Naive thymus-derived CD4-positive, alpha-beta T cell (primary cell): ENCODE results near the gene P2RY13. TPM values are rescaled to one million over a fixed set of nuclear protein-coding genes. Genes with fewer than 3 reads are reported as not detected.
A peak's percentile ranks its signal among the peaks of the same experiment; 100 is the strongest.

Experiments
- ATAC-seq: fragments of 150-1000 bp; cut with Tn5 transposase; 2 replicates; pipeline ENCODE4 v1.10.0; 2021; ENCODE audit warnings: mild to moderate bottlenecking, moderate library complexity
- CTCF ChIA-PET: fragments of 350-600 bp; sonication (Branson Sonifier 250); formaldehyde crosslinking; loops from one replicate; lab custom pipeline; 2021; ENCODE audit warnings: antibody characterized with exemption; lab: Charles Lee
- POLR2A ChIA-PET: fragments of 350-600 bp; sonication (Branson Sonifier 250); formaldehyde crosslinking; loops from one replicate; lab custom pipeline; 2021; ENCODE audit warnings: antibody characterized with exemption, inconsistent platforms; lab: Charles Lee
- DNase-seq, 9 donors: peaks; one replicate each; pipeline versions ENCODE4 v3.0.0 to v3.0.0-alpha.2; 2020 to 2022; ENCODE audit warnings: mixed read lengths in 1 of 9
- H3K27ac ChIP-seq: one replicate; pipeline ENCODE4 v1.7.0; 2013; ENCODE audit warnings: mild to moderate bottlenecking, low read depth, low read length, moderate library complexity
- H3K27me3 ChIP-seq, 2 donors: one replicate each; pipeline ENCODE4 v1.7.0; 2013; ENCODE audit warnings: low read length in 2 of 2, mild to moderate bottlenecking in 2 of 2, moderate library complexity in 2 of 2; ENCODE audit not compliant: control insufficient read depth in 2 of 2, insufficient read depth in 2 of 2
- H3K36me3 ChIP-seq, 3 experiments: 1 replicate in 2 of 3; 2 replicates in 1 of 3; pipeline ENCODE4 v1.7.0; 2013; ENCODE audit warnings: low read length in 3 of 3, mild to moderate bottlenecking in 3 of 3, moderate library complexity in 1 of 3; ENCODE audit not compliant: insufficient read depth in 3 of 3, control insufficient read depth in 2 of 3
- H3K4me1 ChIP-seq, 2 donors: one replicate each; pipeline ENCODE4 v1.7.0; 2013; ENCODE audit warnings: low read length in 2 of 2, mild to moderate bottlenecking in 2 of 2, moderate library complexity in 1 of 2; ENCODE audit not compliant: control insufficient read depth in 2 of 2, insufficient read depth in 2 of 2
- H3K4me3 ChIP-seq: 2 replicates; pipeline ENCODE4 v1.7.0; 2013; ENCODE audit warnings: mild to moderate bottlenecking, low read length
- H3K9me3 ChIP-seq, 3 experiments: 1 replicate in 2 of 3; 2 replicates in 1 of 3; pipeline ENCODE4 v1.7.0; 2013; ENCODE audit warnings: low read length in 3 of 3; ENCODE audit not compliant: control insufficient read depth in 2 of 3
- H3K27ac Mint-ChIP-seq, 9 donors: one replicate each; pipeline ENCODE4 v1.8.0; 2020 to 2022; ENCODE audit warnings: mixed read lengths in 9 of 9, mild to moderate bottlenecking in 8 of 9, moderate library complexity in 5 of 9, inconsistent platforms in 2 of 9
- H3K27me3 Mint-ChIP-seq, 5 donors: one replicate each; pipeline ENCODE4 v1.8.0; 2021 to 2022; ENCODE audit warnings: mixed read lengths in 5 of 5, mild to moderate bottlenecking in 1 of 5
- H3K36me3 Mint-ChIP-seq, 5 donors: one replicate each; pipeline ENCODE4 v1.8.0; 2020 to 2022; ENCODE audit warnings: mixed read lengths in 5 of 5, mild to moderate bottlenecking in 3 of 5, inconsistent platforms in 1 of 5
- H3K4me1 Mint-ChIP-seq, 7 donors: one replicate each; pipeline ENCODE4 v1.8.0; 2020 to 2022; ENCODE audit warnings: mixed read lengths in 7 of 7, mild to moderate bottlenecking in 3 of 7, inconsistent platforms in 1 of 7
- H3K4me3 Mint-ChIP-seq, 10 donors: one replicate each; pipeline ENCODE4 v1.8.0; 2020 to 2022; ENCODE audit warnings: mild to moderate bottlenecking in 10 of 10, mixed read lengths in 10 of 10, moderate library complexity in 6 of 10, inconsistent platforms in 2 of 10
- H3K9me3 Mint-ChIP-seq, 11 donors: one replicate each; pipeline ENCODE4 v1.8.0; 2020 to 2022; ENCODE audit warnings: mixed read lengths in 11 of 11, mild to moderate bottlenecking in 4 of 11, inconsistent platforms in 1 of 11, moderate library complexity in 1 of 11
- intact Hi-C, 2 donors: fragments of 100-400 bp; cut with micrococcal nuclease; formaldehyde crosslinking; loops; one replicate each; pipeline ENCODE4 v1.15.1; 2023
- polyA plus RNA-seq, 2 donors: library from polyadenylated mRNA; unstranded; fragments of 300-500 nt; fragmentation: Illumina TruSeq; gene quantifications; one replicate each; pipeline ENCODE4 v1.2.3, GENCODE V29; 2021
- total RNA-seq, 6 experiments: library from RNA in 5 of 6; stranded (reverse) in 5 of 6; gene quantifications; 1 replicate in 5 of 6; 2 replicates in 1 of 6; pipeline ENCODE4 v1.2.3 and lab custom pipeline; 2021 to 2026

The P2RY13 gene
- total and polyA plus RNA-seq, 7 experiments from 2014 or later, result 0.13 to 11.4 TPM; not detected in 5

- intact Hi-C loops, result no loop called here
- H3K9me3 ChIP-seq, result no peaks in the 10 kb centered on the region
- Mint-ChIP-seq H3K27me3 (peaks cover 37 to 51% (median 44%) of the 10 kb centered on the region in 5 donors), H3K27ac (no peak overlapping the region), H3K4me1 (peaks cover 0 to 15% (median 8%) of the 10 kb centered on the region in 7 donors), H3K9me3 (peaks cover 0 to 3% (median 0%) of the 10 kb centered on the region in 11 donors), H3K4me3 (no peak overlapping the region), H3K36me3 (no peaks in the 10 kb centered on the region)
- no peak overlapping the region for H3K27ac ChIP-seq
- peak; percentile 61 for ATAC-seq
- no peak overlapping the region for H3K4me3 ChIP-seq
- no peaks in the 10 kb centered on the region for H3K27me3 ChIP-seq
- no peaks in the 10 kb centered on the region for H3K4me1 ChIP-seq
- ChIA-PET CTCF (no interaction called here), POLR2A (no interaction called here)
- no peak for DNase-seq
- no peaks in the 10 kb centered on the region for H3K36me3 ChIP-seq
Measured at GRCh38 chr3:151346292-151346691, 16.9 kb upstream of the P2RY13 start.

DNA sequence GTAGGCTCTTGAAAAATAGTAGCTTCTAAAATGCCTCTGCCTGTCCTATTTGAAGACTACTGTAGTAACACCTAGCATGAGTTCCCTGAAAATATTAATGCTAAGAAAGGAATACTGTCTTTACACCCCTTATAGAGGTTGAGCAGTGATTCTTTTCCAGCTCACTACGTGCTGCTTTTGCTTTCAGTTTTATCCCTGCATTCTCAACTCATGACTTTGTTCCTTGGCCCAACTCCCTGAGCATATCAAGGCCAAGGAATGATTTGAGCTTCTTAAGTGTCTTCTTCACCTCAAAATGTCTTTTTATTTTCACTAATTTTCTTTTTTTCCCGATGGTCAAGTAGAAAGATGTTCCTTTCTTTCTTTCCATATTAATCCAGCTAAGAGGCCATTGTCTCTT, 16.5 kb upstream of the P2RY13 start:
- H3K4me1 Mint-ChIP-seq, result peaks cover 0 to 15% (median 8%) of the 10 kb centered on the region in 7 donors
- intact Hi-C loops, result no loop called here
- ATAC-seq, result no peak
- Histone ChIP-seq H3K27ac (no peak overlapping the region), H3K4me3 (no peak overlapping the region), H3K27me3 (no peaks in the 10 kb centered on the region), H3K9me3 (no peaks in the 10 kb centered on the region), H3K36me3 (no peaks in the 10 kb centered on the region), H3K4me1 (no peaks in the 10 kb centered on the region)
- DNase-seq, result no peak
- H3K9me3 Mint-ChIP-seq, result peaks cover 0 to 3% (median 0%) of the 10 kb centered on the region in 11 donors
- H3K27me3 Mint-ChIP-seq, result peaks cover 33 to 51% (median 40%) of the 10 kb centered on the region in 5 donors
- no peaks in the 10 kb centered on the region for H3K36me3 Mint-ChIP-seq
- peak overlapping the region in 2 of 10 donors; percentile 5 to 18 for H3K4me3 Mint-ChIP-seq
- POLR2A ChIA-PET, result no interaction called here
- no peak overlapping the region for H3K27ac Mint-ChIP-seq
- CTCF ChIA-PET, result no interaction called here

DNA sequence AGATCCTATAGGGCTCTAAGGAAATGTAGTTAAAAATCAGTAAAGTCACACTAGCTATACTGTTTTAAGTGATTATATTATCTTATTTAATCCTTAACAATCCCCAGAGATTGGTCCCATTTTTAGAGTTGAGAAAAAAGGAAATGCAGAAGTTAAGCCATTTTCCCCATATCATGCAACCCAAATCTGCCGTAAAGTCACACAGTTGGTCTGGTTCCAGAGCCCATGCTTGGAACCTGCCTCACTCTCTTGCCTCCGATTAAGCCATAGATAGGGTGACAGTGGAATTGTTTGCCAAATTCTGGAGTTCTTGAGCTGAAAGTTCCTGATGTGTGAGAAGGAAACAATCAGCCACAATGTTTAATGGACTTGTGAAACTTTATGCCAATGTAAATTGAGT, 2.3 kb upstream of the P2RY13 start:
- H3K4me3 ChIP-seq, result no peak overlapping the region
- CTCF ChIA-PET, result no interaction called here
- no peak overlapping the region for H3K27ac ChIP-seq
- no peak overlapping the region for H3K27ac Mint-ChIP-seq
- H3K9me3 Mint-ChIP-seq, result no peaks in the 10 kb centered on the region
- POLR2A ChIA-PET, result no interaction called here
- peaks cover 5 to 30% (median 19%) of the 10 kb centered on the region in 5 donors for H3K27me3 Mint-ChIP-seq
- H3K4me1 Mint-ChIP-seq, result peaks cover 4 to 9% (median 6%) of the 10 kb centered on the region in 7 donors
- H3K4me3 Mint-ChIP-seq, result no peak overlapping the region
- no peaks in the 10 kb centered on the region for H3K36me3 ChIP-seq
- DNase-seq (no peak), ATAC-seq (no peak)
- H3K4me1 ChIP-seq, result no peaks in the 10 kb centered on the region
- no peaks in the 10 kb centered on the region for H3K27me3 ChIP-seq
- intact Hi-C loops, result no loop called here
- no peaks in the 10 kb centered on the region for H3K36me3 Mint-ChIP-seq
- no peaks in the 10 kb centered on the region for H3K9me3 ChIP-seq

DNA sequence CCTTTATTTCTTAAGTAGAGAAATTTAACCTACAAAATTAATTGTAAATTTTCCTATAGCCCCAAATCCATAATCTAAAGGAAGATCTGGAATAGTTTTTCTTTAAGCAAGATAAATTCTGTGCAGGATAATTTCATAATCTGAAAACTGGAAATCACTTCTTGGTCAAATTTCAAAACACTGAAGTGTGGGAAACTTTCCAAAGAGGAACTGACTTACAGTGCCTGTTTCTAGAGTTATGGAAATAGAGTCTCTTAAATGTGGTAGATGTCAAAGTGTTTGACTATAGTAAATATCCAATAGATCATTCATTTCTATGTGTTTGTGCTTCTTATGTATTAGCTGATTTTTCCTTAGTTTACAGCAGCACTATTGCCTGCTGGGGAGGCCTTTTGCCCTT, 1.6 kb upstream of the P2RY13 start:
- no peaks in the 10 kb centered on the region for H3K36me3 ChIP-seq
- H3K36me3 Mint-ChIP-seq, result no peaks in the 10 kb centered on the region
- POLR2A ChIA-PET, result no interaction called here
- H3K4me1 ChIP-seq, result no peaks in the 10 kb centered on the region
- no peak overlapping the region for H3K4me3 ChIP-seq
- peaks cover 13 to 28% (median 23%) of the 10 kb centered on the region in 5 donors for H3K27me3 Mint-ChIP-seq
- no peak overlapping the region for H3K4me3 Mint-ChIP-seq
- no peaks in the 10 kb centered on the region for H3K27me3 ChIP-seq
- H3K27ac ChIP-seq, result no peak overlapping the region
- ATAC-seq (no peak), DNase-seq (no peak)
- no peaks in the 10 kb centered on the region for H3K9me3 ChIP-seq
- H3K4me1 Mint-ChIP-seq, result peaks cover 4 to 9% (median 6%) of the 10 kb centered on the region in 7 donors
- no peaks in the 10 kb centered on the region for H3K9me3 Mint-ChIP-seq
- H3K27ac Mint-ChIP-seq, result no peak overlapping the region
- intact Hi-C loops, result no loop called here
- CTCF ChIA-PET, result no interaction called here

DNA sequence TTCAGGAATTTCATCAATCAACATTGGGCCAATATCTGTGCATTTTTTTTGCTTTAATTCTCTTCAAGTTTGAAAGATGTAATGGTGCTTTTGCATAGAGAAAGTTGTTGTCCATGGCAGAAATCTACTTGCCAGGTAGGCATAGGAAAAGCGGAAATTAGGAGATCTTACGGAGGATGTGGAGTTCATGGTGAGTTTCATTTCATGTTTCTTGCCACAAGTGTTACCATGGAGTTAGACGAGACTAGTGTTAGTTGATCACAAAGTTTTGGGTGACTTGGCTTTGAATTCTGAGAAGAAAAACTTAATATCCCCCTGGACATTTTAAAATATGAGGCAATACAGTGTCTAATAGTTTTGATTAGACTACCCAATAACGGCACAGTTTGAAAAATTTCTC, 1.0 kb upstream of the P2RY13 start:
- Histone ChIP-seq H3K9me3 (no peaks in the 10 kb centered on the region), H3K27me3 (no peaks in the 10 kb centered on the region), H3K27ac (no peak overlapping the region), H3K36me3 (no peaks in the 10 kb centered on the region), H3K4me1 (no peaks in the 10 kb centered on the region), H3K4me3 (no peak overlapping the region)
- Mint-ChIP-seq H3K4me3 (no peak overlapping the region), H3K27ac (no peak overlapping the region), H3K27me3 (peaks cover 13 to 31% (median 19%) of the 10 kb centered on the region in 5 donors), H3K36me3 (no peaks in the 10 kb centered on the region), H3K9me3 (no peaks in the 10 kb centered on the region), H3K4me1 (peaks cover 4 to 9% (median 6%) of the 10 kb centered on the region in 7 donors)
- intact Hi-C loops, result no loop called here
- POLR2A ChIA-PET, result no interaction called here
- CTCF ChIA-PET, result no interaction called here
- no peak for DNase-seq
- no peak for ATAC-seq

DNA sequence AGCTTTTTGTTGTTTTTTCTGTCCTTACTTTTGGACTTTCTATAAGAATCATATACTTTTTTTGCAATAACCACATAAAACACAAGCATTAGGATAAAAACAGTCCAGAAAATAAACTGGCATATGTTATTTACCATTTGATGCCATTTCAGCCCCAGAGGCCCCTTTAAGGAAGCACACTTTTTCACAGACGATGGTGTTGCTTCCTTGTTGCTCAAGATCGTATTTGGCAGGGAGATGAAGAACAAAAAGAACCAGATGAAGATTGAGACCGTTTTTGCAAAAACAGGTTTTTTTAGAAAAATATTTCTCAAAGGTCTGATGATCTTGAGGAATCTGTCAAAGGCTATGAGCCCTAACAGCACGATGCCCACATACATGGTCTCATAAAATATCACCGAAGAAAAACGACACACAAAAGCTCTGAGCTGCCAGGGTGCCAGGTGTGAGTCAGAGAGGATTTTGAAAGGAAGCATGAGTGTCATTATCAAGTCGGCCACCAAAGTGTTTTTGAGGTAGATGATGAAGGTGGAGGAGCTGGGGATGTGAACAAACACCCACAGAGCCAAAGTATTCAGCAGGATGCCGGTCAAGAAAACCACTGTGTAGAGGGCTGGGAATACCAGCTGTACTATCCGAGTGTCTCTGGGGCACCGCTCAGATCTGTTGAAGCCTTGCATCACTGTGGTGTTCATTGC, 902 bp downstream of the P2RY13 start:
- peak overlapping the region in 8 of 10 donors; percentile 30 to 72 (median 50) for H3K4me3 Mint-ChIP-seq
- Histone ChIP-seq H3K9me3 (no peaks in the 10 kb centered on the region), H3K4me1 (no peaks in the 10 kb centered on the region), H3K36me3 (no peaks in the 10 kb centered on the region), H3K27ac (no peak overlapping the region), H3K4me3 (no peak overlapping the region), H3K27me3 (no peaks in the 10 kb centered on the region)
- H3K36me3 Mint-ChIP-seq, result no peaks in the 10 kb centered on the region
- H3K27me3 Mint-ChIP-seq, result peaks cover 10 to 30% (median 19%) of the 10 kb centered on the region in 5 donors
- peaks cover 4 to 9% (median 6%) of the 10 kb centered on the region in 7 donors for H3K4me1 Mint-ChIP-seq
- DNase-seq (no peak), ATAC-seq (peak; percentile 72)
- no peaks in the 10 kb centered on the region for H3K9me3 Mint-ChIP-seq
- peak overlapping the region in 1 of 9 donors; percentile 15 for H3K27ac Mint-ChIP-seq
- CTCF ChIA-PET, result interaction anchor here (0.6 to 1.9 kb wide), 3 partner anchors 160 to 1719 kb away, joined by 3 to 8 read pairs (median 3); no protein-coding TSS in a partner anchor
- POLR2A ChIA-PET, result interaction anchor here (0.6 kb wide), 1 partner anchor 201 kb away, joined by 3 read pairs; no protein-coding TSS in a partner anchor
- intact Hi-C loops, result loop anchor here (1.0 to 5.0 kb wide), 2 partner anchors 46 to 101 kb away; no protein-coding TSS in a partner anchor
